GM21528 (cell line): ENCODE measurements around the gene RPL6.
A peak's percentile ranks its signal among the peaks of the same experiment; 100 is the strongest.
"Not testable (repeated sequence)": the region's sequence is repeated elsewhere in the genome, so short reads cannot be mapped to it uniquely, and the experiment has no call there.

Experiments used
- ATAC-seq: cut with Tn5 transposase; IDR thresholded peaks from one replicate; pipeline ENCODE4 v1.9.1; 2021; ENCODE audit warnings: mild to moderate bottlenecking, moderate library complexity; ENCODE audit not compliant: unreplicated experiment, low FRiP score

The RPL6 gene

DNA sequence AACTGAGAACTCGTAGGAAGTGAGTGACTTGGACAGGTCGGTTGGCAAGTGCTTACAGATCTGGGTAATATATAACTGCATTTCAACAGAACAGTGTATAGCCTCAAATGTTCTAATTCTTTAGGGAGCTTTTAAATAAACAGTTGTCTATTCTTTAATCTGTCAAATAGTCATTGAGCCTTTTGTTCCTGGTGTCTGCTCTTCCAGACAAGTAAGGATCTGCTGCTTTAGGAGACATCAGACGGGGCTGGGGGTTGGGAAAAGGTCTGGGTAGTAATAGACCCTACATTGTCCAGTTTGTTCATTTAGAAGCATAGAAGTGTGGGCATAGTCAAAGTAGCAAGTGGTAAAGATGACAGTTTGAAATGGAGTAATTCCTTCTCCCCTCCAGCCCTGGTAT is 11.3 kb upstream of the RPL6 start:
- ATAC-seq: no peak

DNA sequence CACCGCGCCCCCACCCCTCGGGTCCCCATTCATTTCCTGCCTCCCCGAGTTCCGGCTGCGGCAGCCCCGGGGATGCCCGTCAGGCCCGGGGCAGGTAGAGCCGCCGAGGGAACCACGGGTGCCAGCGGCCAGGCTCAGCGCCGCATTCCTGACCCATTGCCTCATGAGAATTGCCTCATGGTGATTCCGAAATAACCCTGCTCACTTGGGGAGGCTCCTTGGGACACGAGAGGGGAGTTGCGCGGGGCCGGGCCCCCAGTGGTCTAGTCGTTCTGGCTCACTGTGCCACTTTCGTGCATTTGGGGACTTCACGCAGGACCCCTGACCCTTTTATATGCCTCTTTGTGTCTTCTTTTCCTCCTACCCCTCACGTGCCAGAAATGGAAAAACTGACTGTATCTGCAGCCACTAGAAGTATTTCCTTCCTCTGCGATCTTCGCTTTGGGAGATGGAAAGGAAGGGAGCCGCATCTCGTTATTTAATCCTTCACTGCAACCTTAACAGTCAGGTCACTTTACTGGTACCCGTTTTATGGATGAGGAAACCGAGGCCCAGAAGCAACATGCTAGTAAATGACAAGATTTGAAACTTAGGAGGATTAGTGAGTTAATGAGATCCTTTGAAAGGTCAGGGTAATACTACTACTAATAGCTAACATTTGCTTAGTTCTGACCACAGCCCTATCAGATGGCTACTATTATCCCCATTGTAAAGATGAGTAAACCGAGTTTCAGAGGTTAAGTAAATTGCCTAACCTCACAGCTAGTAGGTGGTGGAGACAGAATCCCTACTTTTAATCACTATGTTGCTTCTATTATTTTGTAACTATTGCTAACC is 10.1 kb upstream of the RPL6 start:
- peak; percentile 7 for ATAC-seq

DNA sequence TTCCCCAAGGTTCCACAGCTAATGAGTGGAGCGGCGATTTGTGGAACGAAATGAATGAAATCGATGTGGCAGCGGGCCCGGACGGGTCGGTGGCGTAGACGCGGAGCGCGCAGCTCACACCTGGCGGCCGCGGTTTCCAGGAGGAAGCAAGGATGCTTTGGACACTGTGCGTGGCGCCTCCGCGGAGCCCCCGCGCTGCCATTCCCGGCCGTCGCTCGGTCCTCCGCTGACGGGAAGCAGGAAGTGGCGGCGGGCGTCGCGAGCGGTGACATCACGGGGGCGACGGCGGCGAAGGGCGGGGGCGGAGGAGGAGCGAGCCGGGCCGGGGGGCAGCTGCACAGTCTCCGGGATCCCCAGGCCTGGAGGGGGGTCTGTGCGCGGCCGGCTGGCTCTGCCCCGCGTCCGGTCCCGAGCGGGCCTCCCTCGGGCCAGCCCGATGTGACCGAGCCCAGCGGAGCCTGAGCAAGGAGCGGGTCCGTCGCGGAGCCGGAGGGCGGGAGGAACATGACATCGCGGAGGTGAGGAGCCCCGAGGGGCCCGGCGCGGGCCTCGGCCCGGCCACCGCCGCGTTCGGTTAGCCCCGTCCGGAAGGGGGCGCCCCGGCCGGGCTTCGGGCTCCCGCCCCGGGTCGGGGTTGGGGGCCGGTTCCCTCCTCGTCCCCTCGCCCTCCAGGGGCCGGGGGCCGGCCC is 9.3 kb upstream of the RPL6 start, which contains the start of gene PTPN11:
TSS of gene PTPN11 (plus strand) at position 340 of the 689 bp plus-strand sequence. CDS start at position 505, 165 bp downstream.
- ATAC-seq: peak; percentile 70

DNA sequence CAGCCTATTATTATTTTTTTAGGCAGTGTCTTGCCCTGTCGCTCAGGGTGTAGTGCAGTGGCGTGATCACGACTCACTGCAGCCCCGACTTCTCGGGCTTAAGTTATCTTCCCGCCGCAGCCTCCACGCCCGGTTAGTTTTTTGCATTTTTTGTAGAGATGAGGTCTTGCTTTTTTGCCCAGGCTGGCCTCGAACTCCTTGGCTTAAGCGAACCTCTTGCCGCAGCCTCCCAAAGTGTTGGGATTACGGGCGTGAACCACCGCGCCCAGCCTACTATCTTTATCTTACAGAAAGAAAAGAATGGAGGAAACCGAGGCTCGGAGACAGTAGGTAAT is 8.8 kb upstream of the RPL6 start:
- ATAC-seq: no peak

DNA sequence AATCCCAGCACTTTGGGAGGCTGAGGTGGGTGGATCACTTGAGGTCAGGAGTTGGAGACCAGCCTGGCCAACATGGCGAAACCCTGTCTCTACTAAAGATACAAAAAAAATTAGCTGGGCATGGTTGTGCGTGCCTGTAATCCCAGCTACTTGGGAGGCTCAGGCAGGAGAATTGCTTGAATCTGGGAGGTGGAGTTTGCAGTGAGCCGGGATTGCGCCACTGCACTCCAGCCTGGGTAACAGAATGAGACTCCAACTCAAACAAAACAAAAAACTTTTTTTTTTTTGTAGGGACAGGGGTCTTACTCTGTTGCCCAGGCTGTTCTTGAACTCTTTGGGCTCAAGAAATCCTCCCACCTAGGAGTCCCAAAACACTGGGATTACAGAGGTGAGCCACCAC is 6.1 kb upstream of the RPL6 start:
- ATAC-seq: not testable (repeated sequence)

GRCh38 chr12:112413855-112414625 is 4.6 kb upstream of the RPL6 start:
- no peak for ATAC-seq

- no peak for ATAC-seq
These were observed 470 bp upstream of the RPL6 start for GRCh38 chr12:112409906-112410244.

DNA sequence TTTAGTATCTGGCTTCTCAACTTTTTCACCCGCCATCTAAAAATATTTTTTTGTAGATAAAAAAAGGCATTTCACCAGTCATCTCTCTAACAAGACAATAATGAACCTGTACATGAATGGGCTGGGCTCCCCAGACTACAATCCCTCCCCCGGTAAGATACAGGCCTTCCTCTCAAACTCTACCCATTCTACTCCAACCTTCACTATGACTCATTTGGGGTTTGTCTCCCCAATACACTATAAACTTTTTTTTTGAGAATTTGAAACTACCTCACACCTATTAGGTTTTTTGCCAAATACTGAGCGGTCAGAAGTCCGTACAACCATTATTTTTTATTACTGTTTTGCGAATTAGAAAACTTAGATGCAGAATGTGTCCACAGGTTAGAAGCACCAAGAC is 784 bp downstream of the RPL6 start:
- ATAC-seq: no peak

DNA sequence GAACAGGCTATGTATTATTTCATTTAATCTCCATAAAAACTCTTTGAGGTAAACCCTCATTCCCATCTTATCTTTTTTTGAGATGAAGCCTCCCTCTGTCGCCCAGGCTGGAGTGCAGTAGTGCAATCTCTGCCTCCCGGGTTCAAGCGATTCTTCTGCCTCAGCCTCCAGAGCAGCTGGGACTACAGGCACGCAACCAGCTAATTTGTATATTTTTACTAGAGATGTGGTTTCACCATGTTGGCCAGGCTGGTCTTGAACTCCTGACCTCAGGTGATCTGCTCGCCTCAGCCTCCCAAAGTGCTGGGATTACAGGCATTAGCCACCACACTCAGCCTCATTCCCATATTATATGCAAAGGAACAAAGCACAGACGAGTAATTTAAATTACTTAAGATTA is 1.7 kb downstream of the RPL6 start:
- ATAC-seq: not testable (repeated sequence)

GRCh38 chr12:112406519-112407488 is 2.6 kb downstream of the RPL6 start:
- ATAC-seq: no peak

- ATAC-seq: no peak
These were observed 7.4 kb downstream of the RPL6 start for GRCh38 chr12:112401903-112402498.

DNA sequence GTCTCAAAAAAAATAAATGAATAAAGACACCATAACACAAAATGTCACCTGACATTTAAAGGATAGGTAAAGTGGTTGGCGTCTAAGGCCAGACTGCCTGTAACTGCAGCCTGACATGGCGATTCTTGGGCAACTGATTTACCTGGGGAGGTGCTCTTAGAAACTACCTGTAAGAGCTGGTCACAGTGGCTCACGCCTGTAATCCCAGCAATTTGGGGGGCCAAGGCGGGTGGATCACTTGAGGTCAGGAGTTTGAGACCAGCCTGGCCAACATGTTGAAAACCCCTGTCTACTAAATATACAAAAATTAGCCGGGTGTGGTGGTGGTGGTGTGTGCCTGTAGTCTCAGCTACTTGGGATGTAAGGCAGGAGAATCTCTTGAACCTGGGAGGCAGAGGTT is 8.4 kb downstream of the RPL6 start:
- no peak for ATAC-seq

- ATAC-seq: no peak
These were observed 16.1 kb downstream of the RPL6 start for GRCh38 chr12:112393328-112393727.

- ATAC-seq: not testable (repeated sequence)
These were observed 19.3 kb downstream of the RPL6 start for GRCh38 chr12:112389922-112390654.

DNA sequence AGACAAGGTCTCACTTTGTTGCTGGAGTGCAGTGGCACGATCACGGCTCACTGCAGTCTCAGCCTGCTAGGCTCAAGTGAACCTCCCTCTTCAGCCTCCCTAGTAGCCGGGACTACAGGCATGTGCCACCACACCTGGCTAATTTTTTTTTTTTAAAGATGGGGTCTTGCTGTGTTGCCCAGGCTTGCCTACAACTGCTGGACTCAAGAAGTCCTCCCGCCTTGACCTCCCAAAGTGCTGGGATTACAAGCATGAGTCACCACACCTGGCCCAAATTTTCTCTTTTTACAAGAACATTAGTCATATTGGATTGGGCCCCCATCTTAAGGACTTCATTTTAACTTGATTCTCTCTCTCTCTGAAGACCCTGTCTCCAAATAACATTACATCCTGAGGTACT is 20.2 kb downstream of the RPL6 start:
- ATAC-seq: no peak

GRCh38 chr12:112386726-112387125 is 22.7 kb downstream of the RPL6 start:
- ATAC-seq: no peak

DNA sequence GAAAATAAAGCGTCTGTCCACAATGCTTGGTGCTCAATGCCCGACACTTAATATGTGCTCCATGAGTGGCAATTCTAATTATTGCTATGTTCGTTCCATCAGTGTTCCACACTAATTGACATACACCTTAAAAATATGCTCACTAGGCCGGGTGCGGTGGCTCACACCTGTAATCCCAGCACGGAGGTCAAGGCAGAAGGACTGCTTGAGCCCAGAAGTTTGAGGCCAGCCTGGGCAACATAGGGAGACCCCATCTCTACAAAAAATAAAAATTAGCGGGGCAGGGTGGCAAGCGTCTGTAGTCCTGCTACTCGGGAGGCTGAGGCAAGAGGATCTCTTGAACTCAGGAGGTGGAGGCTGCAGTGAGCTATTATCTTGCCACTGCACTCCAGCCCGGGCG is 26.5 kb downstream of the RPL6 start:
- no peak for ATAC-seq

DNA sequence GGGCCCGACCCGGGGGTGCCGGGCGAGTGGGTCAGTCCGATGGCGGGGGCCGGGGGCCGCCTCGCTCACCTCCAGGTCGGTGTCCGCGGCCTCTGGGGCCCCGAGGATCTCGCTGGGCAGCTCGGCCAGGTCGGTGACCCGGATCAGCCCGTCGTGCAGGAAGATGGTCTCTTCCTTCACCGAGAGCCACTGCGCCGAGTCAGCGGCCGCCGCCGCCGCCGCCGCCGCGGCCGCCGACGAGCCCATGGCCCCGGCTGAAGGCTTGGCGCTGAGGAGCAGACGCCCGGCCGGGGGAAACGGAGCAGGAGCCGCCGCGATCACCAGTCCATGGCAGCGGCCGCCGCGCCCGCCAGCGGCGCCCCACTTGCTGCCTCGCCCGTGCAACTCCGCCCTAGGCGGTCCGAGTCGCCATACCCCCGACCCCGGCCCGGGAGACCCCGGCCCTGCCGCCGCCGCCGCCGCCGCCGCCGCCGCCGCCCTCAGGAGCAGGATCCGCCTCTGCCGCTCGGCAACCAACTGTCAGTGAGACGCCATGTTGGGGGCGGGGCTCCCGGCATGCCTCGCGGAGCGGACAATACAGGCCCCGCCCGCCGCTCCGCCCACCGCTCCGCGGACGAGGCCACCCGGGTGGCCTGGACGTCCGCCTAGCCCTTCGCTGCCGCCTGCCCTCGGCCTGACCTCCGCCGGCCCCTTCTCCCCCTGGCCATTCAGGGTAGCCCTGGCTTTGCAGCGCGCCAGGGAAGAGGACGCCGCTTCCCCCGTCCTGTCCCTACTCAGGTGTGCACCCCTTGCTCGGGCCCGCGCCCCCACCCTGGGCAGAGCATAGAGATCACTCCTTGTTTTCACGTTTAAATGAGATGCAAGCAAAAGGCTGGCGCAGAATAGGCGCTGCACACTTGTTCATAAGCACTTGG is 27.3 kb downstream of the RPL6 start, which contains the start of gene HECTD4:
TSS of gene HECTD4 (minus strand) at position 549 of the 914 bp plus-strand sequence. CDS start at position 246, 303 bp downstream.
- peak; percentile 83 for ATAC-seq
